Gastrocnemius medialis (tissue), 4 donors: ENCODE measurements around the gene LAIR2.

Experiments used
- CTCF ChIP-seq, 5 experiments: fragments of 450-650 bp in 3 of 5; fragments of 200-600 bp in 2 of 5; sonication (generic) in 2 of 5; IDR thresholded peaks in 4 of 5; conservative IDR thresholded peaks in 1 of 5; 1 replicate in 4 of 5; 2 replicates in 1 of 5; pipeline ENCODE4 v1.5.1; 2016 to 2019; ENCODE audit warnings: antibody characterized with exemption in 5 of 5, mild to moderate bottlenecking in 3 of 5, moderate library complexity in 3 of 5
- POLR2A ChIP-seq, 2 donors: fragments of 450-650 bp; IDR thresholded peaks; one replicate each; pipeline ENCODE4 v1.6.1; 2017; ENCODE audit warnings: antibody characterized with exemption in 2 of 2, mild to moderate bottlenecking in 2 of 2, moderate library complexity in 2 of 2

DNA sequence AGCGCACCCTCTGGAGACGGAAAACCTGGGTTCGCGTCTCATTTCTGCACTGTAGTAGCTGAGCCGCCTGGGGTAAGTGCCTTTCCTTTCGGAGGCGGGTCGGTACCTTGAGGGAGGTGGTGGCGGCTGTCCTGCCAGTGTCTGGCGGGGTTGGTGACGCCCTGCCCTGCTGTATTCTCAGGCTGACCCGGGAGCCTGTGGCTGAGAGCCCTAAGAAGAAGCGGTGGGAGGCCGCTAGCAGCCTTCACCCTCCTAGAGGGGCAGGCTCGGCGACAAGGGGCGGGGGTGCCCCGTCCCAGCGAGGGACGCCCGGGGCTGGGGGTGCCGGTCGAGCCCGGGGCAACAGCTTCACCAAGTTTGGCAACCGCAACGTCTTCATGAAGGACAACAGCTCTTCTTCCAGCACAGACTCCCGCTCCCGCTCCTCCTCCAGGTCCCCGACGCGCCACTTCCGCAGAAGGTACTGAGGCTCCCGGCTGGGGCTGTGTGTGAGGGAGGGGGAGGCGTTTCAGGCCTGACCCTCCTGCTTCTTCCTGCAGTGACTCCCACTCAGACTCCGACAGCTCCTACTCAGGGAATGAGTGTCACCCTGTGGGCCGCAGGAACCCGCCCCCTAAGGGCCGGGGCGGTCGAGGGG is 46.7 kb upstream of the LAIR2 start:
- TF ChIP-seq CTCF (IDR thresholded peaks at IDR 0.05 in 4 of 5, conservative IDR thresholded peaks at IDR 0.05 in 1 of 5) (no peak), POLR2A (IDR thresholded peaks at IDR 0.05) (no peak)
